Measurements from ENCODE around the gene SPATA2L. TPM values are rescaled to one million over a fixed set of nuclear protein-coding genes. Genes with fewer than 3 reads are reported as not detected.

The SPATA2L gene
- total and polyA plus RNA-seq, 2 of the 13 experiments (the other 11 are each of a cell fraction or from before 2014, with no cell fraction given), result 9.1 to 20.7 TPM

DNA sequence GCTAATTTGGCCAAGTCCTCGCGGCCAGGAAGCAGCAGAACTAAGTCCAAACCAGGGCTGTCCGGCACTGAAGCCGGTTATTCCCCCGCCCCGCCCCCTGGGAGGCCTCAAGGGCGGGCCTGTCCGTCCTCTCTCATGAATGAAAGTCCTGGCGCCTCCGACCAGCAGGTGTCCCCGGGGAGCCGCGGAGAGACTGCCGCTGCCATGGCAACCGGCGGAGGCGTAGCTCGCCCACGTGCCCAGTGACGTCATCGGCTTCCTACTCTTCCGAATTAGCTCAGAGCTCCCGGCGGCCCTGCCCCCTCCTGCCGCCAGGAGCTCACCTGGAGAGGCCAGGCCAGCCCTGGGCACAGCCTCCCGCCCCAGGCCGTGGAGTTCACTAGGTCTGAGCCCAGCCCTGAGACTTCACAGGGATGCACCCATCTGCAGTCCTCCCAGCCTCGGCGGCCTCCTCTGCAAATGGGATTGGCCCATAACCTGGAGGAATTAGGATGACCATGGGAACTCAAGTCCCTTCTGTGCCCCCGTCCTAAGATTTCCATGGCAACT, 1.3 kb downstream of the SPATA2L start (continued):
- TF ChIP-seq TERF1 (CRISPR knock-in tag; IDR thresholded peaks at IDR 0.05) (no peak), ZNF33A (CRISPR knock-in tag; IDR thresholded peaks at IDR 0.05; ENCODE audit: borderline replicate concordance) (no peak; the same call in 1 of the 2 replicates), JARID2 (CRISPR knock-in tag; IDR thresholded peaks at IDR 0.05; ENCODE audit: insufficient replicate concordance) (no peak), SKI (IDR thresholded peaks at IDR 0.05; ENCODE audit: partially characterized antibody) (peak; percentile 87), ZNF33B (CRISPR knock-in tag; IDR thresholded peaks at IDR 0.05) (no peak), ZBTB38 (CRISPR knock-in tag; IDR thresholded peaks at IDR 0.05) (peak; percentile 70), ZBTB20 (CRISPR knock-in tag; IDR thresholded peaks at IDR 0.05; ENCODE audit: borderline replicate concordance, low read depth) (no peak; the same call in 1 of the 2 replicates), U2AF2 (IDR thresholded peaks at IDR 0.05; ENCODE audit: low read depth, low read length) (peak; percentile 99), ZFP36L1 (CRISPR knock-in tag; IDR thresholded peaks at IDR 0.05) (no peak), ZNF543 (CRISPR knock-in tag; IDR thresholded peaks at IDR 0.05) (no peak; the same call in 1 of the 2 replicates), ZNF317 (CRISPR knock-in tag; IDR thresholded peaks at IDR 0.05) (peak; percentile 27; the same call in 1 of the 2 replicates), EEA1 (CRISPR knock-in tag; IDR thresholded peaks at IDR 0.05; ENCODE audit: borderline replicate concordance) (no peak), ETV5 (CRISPR knock-in tag; IDR thresholded peaks at IDR 0.05; ENCODE audit: borderline replicate concordance) (peak; percentile 62; the same call in 1 of the 2 replicates), KLF6 (CRISPR knock-in tag; IDR thresholded peaks at IDR 0.05) (peak; percentile 68; the same call in 1 of the 2 replicates), FOXK1 (CRISPR knock-in tag; IDR thresholded peaks at IDR 0.05; ENCODE audit: borderline replicate concordance, low read depth) (peak; percentile 70; the same call in 1 of the 2 replicates), ZNF20 (CRISPR knock-in tag; IDR thresholded peaks at IDR 0.05) (no peak), RBM39 (IDR thresholded peaks at IDR 0.05; ENCODE audit: low read depth, low read length, poor library complexity, severe bottlenecking) (no peak), NFKB2 (CRISPR knock-in tag; IDR thresholded peaks at IDR 0.05; ENCODE audit: borderline replicate concordance) (no peak), ZNF143 (CRISPR knock-in tag; IDR thresholded peaks at IDR 0.05) (no peak; the same call in 1 of the 2 replicates), USF2 (IDR thresholded peaks at IDR 0.05; ENCODE audit: low read depth, low read length) (peak; percentile 97), USF2 (CRISPR knock-in tag; IDR thresholded peaks at IDR 0.05; ENCODE audit: borderline replicate concordance) (peak; percentile 99; the same call in 1 of the 2 replicates), HNRNPH1 (optimal IDR thresholded peaks at IDR 0.05; ENCODE audit: low read depth, low read length) (no peak), FLYWCH1 (CRISPR knock-in tag; IDR thresholded peaks at IDR 0.05) (no peak), KDM4B (CRISPR knock-in tag; IDR thresholded peaks at IDR 0.05) (no peak; the same call in 1 of the 2 replicates), ZNF556 (CRISPR knock-in tag; IDR thresholded peaks at IDR 0.05; ENCODE audit: borderline replicate concordance) (peak; percentile 75; the same call in 1 of the 2 replicates), AHR (CRISPR knock-in tag; IDR thresholded peaks at IDR 0.05) (no peak; the same call in 1 of the 2 replicates), JUN (CRISPR knock-in tag; IDR thresholded peaks at IDR 0.05) (peak; percentile 95), ZNF263 (CRISPR knock-in tag; IDR thresholded peaks at IDR 0.05) (no peak; the same call in 1 of the 2 replicates), MIER3 (CRISPR knock-in tag; IDR thresholded peaks at IDR 0.05; ENCODE audit: borderline replicate concordance) (peak; percentile 73; the same call in 1 of the 2 replicates), ZNF660 (CRISPR knock-in tag; IDR thresholded peaks at IDR 0.05; ENCODE audit: borderline replicate concordance, low read depth) (no peak)
